Measurements from ENCODE around the gene CHEK1.
"Not testable (repeated sequence)": the region's sequence is repeated elsewhere in the genome, so short reads cannot be mapped to it uniquely, and the experiment has no call there.

CHEK1 gene

GRCh38 chr11:125624756-125625213 is at the start of gene CHEK1:
CHEK1 (plus strand) TSS chr11:125625163; CDS start chr11:125626769, 1,606 bp downstream.
- in situ Hi-C loops (cut with MboI; ENCODE audit: low pct_unique_long_range_greater_than_20kb, low sequenced_read_pairs), result no loop called here
- DNase-seq, result no peak

GRCh38 chr11:125577181-125577580 is 47.8 kb upstream of the CHEK1 start:
- DNase-seq; in situ Hi-C loops (cut with MboI; ENCODE audit: low pct_unique_long_range_greater_than_20kb, low sequenced_read_pairs): not testable (repeated sequence)

GRCh38 chr11:125578783-125579182 is 46.2 kb upstream of the CHEK1 start:
- in situ Hi-C loops (cut with MboI; ENCODE audit: low pct_unique_long_range_greater_than_20kb, low sequenced_read_pairs), result no loop called here
- DNase-seq, result no peak

DNA sequence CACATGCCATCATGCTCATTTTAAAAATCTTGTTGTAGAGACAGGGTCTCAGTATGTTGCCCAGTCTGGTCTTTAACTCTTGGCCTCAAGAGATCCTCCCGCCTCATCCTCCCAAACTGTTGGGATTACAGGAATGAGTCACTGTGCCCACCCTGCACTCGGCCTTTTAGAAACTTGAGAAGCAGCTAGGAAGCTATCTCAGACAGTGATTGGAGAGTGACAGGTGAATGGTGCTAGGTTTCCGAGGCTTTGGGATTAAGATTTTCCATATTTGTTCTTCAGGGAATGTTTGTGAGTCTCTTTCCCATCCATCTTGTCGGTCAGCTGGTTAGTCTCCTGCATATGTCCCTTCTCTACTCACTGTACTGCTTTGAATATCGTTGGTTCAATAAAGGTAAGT is 45.2 kb upstream of the CHEK1 start:
- DNase-seq, result no peak
- in situ Hi-C loops (cut with MboI; ENCODE audit: low pct_unique_long_range_greater_than_20kb, low sequenced_read_pairs), result no loop called here

DNA sequence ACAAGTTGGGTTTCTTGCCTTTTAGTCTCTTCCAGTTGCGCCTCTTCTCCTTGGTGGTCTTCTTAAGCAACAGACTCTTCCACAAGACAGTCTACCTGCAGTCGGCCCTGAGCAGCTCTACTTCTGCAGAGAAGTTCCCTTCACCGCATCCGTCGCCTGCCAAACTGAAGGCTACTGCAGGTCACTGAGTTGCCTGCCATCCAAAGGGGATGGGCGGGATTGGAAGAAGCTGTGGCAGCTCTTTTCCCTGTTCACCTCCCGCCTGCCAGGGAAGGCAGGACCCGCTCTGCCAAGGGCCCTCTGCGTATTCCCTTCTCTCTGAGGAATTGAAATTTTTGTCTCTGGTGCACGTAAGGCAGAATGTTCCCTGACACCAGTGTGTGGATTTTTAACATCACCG is 41.5 kb upstream of the CHEK1 start:
- no peak for DNase-seq
- in situ Hi-C loops (cut with MboI; ENCODE audit: low pct_unique_long_range_greater_than_20kb, low sequenced_read_pairs), result no loop called here

DNA sequence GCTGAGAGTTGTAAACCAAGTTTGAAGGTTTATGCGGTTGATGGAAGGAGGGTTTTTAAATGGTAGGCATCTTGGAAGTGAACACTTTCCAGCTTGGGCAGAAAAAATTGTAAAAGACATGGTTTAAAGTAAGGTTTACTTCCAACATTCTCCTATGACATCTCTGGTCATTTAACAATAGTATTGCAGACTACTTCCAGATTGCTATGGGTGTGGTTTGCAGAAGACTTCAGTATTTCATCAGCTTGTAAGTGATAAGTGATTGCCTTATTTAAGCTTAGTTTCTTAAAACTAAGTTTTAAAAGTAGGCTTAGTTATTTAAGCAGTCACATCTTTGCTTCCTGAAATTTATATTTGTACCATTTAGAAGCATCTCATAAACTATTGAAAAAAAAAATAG is 39.5 kb upstream of the CHEK1 start:
- no peak for DNase-seq

DNA sequence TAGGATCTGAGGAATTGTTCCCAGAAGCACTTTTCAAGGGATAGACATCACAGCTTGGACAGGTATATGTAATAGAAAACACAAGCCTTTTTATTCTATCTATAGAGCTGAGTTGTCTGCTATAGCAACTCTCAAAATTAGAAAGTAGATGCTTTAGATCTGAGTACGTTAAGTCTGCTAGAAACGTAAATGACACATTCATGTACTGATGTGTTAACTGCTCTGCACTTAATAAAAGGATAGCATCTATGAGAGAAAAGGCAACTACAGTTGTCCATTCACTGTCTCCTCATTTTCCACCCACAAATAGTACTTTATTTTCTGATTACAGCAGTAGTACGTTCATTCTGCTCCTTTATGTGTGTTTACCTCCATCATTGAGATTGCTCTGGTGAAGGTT is 38.3 kb upstream of the CHEK1 start:
- in situ Hi-C loops (cut with MboI; ENCODE audit: low pct_unique_long_range_greater_than_20kb, low sequenced_read_pairs), result no loop called here
- DNase-seq, result no peak

More for the DNA sequence above, 39.5 kb upstream of the CHEK1 start:
- in situ Hi-C loops (cut with MboI; ENCODE audit: low pct_unique_long_range_greater_than_20kb, low sequenced_read_pairs), result no loop called here

- in situ Hi-C loops (cut with MboI; ENCODE audit: low pct_unique_long_range_greater_than_20kb, low sequenced_read_pairs), result no loop called here
- DNase-seq, result no peak
These were observed 37.5 kb upstream of the CHEK1 start for GRCh38 chr11:125587480-125587879.

DNA sequence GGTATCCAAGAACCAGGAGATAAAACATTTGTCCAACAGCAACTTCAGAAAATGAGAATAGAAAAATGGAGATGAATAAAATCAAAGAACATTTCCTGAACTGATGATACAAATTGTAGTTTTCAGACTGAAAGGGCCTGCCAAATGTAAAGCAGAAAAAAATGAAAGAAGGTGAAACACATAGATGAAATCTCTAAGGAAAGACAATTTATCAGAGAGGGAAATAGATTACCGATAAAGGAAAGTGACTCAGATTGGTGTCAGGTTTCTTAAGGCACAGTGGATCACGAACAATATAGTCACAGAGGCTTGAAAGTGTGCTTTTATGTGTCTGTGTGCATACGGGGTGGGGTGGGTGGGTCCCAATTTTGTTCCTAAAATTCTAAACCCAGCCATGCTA is 36.5 kb upstream of the CHEK1 start:
- DNase-seq, result no peak

GRCh38 chr11:125591649-125592304 is 33.2 kb upstream of the CHEK1 start:
- DNase-seq, result no peak
- in situ Hi-C loops (cut with MboI; ENCODE audit: low pct_unique_long_range_greater_than_20kb, low sequenced_read_pairs), result no loop called here

More for the DNA sequence above, 36.5 kb upstream of the CHEK1 start:
- in situ Hi-C loops (cut with MboI; ENCODE audit: low pct_unique_long_range_greater_than_20kb, low sequenced_read_pairs), result no loop called here

DNA sequence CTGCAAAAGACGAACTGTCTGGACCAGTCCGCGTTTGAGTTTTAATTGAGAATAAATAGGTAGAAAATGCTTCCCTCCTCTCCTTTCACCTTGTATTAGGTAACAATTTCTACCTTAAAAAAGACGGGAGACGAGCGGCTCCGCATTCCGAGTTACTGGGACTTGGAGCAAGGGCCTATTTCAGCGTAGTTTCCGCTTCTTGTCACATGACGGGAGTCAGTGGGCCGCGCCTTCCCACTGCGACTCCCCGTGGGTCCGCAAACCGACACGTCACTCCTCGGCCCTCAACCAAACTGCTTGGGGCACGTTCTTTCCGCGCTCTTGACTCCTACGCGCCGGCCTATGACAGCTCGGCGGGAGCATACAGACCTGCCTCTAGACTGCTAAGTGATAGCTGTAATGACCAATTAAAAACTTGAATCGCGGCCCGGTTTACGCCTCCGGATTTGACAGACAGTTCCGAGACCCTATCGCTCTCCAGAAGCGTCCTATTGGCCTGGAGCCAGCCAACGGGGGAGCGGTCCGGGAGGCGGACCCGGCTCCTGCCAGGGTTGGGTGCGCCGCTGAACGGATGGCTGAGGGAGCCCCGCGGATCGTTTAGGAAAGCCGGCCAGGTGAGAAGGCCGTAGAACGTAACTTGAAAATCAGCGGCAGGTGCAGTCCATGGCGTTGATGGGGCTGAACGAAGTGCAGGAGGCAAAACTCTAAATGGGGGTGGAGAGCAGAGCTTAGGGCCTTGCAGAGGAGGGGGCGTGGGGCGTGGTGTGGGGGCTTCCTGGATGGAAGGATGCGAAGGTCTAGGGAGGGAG is 32.5 kb upstream of the CHEK1 start, which contains the start of gene STT3A:
STT3A (plus strand) TSS at position 548 of the 809 bp plus-strand sequence. CDS start 3,064 bp downstream, outside the sequence.
- peak; percentile 100 for DNase-seq
- in situ Hi-C loops (cut with MboI; ENCODE audit: low pct_unique_long_range_greater_than_20kb, low sequenced_read_pairs), result no loop called here

DNA sequence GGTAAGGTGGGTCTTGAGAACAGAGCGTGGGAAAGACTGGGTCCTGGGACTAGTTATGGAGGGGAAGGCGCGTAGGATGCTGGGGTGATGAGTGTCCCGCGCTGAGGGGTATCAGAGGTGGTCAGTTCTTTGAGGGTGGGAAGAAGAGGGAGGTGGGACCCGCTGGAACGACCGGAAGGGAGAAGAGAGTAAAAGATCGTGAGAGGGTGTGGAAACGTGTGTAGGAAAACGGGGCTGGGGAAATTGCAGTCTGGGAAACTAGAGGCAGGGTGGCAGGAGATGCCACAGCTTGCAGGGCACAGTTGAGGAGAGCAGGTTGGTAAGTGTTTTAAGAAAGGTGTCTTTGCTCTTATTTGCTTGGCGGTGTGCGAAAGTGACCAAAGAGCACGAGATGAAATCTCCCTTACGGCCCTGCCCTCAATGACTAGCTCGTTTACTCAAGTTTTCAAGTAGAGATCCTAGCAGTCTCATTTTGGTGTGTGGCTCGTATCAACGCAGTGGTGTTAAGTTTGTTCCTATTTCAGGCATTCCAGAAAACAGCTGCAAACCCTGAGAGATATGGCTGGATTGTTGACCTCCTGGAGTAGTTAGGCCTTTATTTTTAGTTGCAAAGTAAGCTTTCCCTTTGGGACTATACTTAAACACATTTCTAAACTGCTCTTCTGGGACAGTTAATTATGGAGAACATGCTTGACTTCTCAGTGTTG is 31.7 kb upstream of the CHEK1 start:
- peak; percentile 39 for DNase-seq
- in situ Hi-C loops (cut with MboI; ENCODE audit: low pct_unique_long_range_greater_than_20kb, low sequenced_read_pairs), result no loop called here

GRCh38 chr11:125594958-125595357 is 30.0 kb upstream of the CHEK1 start:
- no peak for DNase-seq
- in situ Hi-C loops (cut with MboI; ENCODE audit: low pct_unique_long_range_greater_than_20kb, low sequenced_read_pairs), result no loop called here

DNA sequence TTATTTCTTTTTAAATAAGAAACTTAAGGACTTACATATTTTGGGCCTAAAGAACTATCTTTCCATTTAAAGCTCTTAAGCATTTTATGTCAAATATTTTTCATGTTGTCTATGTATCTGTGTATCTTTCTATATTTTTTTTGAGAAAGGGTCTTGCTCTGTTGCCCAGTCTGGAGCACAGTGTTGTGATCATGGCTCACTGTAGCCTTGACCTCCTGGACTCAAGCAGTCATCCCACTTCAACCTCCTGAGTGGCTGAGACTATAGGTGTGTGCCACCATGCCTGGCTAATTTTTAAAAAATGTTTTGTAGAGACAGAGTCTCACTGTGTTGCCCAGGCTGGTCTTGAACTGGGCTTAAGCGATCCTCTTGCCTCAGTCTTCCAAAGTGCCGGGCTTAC is 24.3 kb upstream of the CHEK1 start:
- no peak for DNase-seq
- in situ Hi-C loops (cut with MboI; ENCODE audit: low pct_unique_long_range_greater_than_20kb, low sequenced_read_pairs), result no loop called here

DNA sequence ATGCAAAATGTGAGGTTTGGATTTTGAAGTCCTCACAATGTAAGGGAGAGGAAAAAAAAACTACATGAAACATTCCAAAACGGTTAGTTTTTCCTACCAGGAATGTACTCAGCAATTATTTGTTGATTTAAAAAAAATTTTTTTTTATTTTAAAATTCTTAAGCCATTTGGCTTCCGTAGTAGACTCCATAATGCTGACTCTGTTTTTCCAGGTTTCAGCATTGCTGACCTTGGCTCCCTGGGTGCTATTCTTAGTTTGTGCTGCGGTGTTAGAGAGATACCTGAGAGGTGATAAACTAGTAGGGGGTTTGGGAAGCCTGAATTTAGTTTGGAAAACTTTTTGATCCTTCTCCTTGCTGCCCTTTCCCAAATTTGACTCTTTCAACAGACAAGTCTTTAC is 21.8 kb upstream of the CHEK1 start:
- in situ Hi-C loops (cut with MboI; ENCODE audit: low pct_unique_long_range_greater_than_20kb, low sequenced_read_pairs), result no loop called here
- DNase-seq, result no peak

DNA sequence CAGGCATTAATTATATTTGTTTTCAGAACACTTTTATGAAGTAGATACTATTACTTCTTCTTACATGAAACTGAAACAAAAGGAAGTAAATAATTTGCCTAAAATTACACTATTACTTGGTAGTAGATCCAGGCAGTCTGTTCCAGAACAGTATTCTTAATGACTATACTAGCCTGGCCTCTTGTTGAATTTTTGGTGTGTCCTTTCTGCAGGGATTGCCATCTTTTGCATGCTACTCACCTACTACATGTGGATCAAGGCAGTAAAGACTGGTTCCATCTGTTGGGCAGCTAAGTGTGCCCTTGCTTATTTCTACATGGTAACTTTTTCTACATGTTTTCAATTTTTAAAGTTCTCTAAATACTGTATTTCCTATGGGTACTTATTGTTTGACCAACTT is 19.5 kb upstream of the CHEK1 start:
- DNase-seq, result no peak
- in situ Hi-C loops (cut with MboI; ENCODE audit: low pct_unique_long_range_greater_than_20kb, low sequenced_read_pairs), result no loop called here

DNA sequence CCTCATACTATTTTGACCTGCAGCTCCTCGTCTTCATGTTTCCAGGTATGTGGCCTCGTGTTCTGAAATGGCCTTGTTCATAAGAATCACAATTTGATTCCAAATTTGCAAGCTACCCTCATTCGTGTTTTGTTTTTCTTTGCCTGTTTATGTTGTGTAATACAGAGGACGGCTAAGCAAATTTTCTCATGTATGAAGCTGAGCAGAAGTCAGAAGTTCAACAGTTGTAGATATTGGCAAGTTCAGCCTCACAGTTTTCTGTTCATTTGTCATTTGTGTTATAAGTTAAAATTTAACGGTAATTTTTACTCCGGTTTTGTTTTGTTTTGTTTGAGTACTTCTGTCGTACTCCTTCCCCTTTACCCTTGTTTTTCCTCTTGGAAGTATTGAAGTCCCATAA is 15.4 kb upstream of the CHEK1 start:
- in situ Hi-C loops (cut with MboI; ENCODE audit: low pct_unique_long_range_greater_than_20kb, low sequenced_read_pairs), result no loop called here
- no peak for DNase-seq

DNA sequence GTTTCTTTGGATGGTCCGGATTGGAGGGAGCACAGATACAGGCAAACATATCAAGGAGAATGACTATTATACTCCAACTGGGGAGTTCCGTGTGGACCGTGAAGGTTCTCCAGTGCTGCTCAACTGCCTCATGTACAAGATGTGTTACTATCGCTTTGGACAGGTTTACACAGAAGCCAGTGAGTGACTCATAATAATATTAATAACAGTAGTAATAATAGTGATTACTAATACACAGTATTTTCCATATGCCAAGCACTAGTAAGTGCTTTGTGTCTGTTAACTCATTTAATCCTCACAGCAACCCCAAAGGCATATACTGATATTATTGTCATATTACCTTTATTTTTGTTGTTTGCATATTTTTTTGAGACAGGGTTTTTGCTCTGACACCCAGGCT is 6.6 kb upstream of the CHEK1 start:
- in situ Hi-C loops (cut with MboI; ENCODE audit: low pct_unique_long_range_greater_than_20kb, low sequenced_read_pairs), result no loop called here
- no peak for DNase-seq

GRCh38 chr11:125621995-125622394 is 3.0 kb upstream of the CHEK1 start:
- in situ Hi-C loops (cut with MboI; ENCODE audit: low pct_unique_long_range_greater_than_20kb, low sequenced_read_pairs), result no loop called here
- no peak for DNase-seq

DNA sequence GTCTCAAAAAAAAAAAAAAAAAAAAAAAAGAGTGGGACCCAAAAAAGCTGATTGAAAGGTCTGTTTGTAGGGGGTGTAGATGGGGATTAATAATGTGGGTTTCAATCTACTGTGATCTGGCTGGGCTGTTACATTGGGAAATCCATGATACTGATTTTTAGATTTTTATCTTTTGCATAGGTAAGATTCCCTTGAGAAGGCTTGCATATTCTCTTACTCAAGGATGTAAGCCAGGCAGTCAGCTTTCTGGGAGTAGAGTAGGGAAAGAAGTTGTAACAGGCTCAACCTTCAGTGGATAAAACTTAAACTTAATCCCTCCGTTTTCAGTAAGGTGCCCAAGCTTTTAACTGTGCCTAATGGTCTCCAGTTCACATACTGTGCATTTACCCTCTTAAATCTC is 1.9 kb upstream of the CHEK1 start:
- DNase-seq, result no peak

More for the DNA sequence above, 1.9 kb upstream of the CHEK1 start:
- in situ Hi-C loops (cut with MboI; ENCODE audit: low pct_unique_long_range_greater_than_20kb, low sequenced_read_pairs), result no loop called here

Measured in KBM-7 (cell line).